ENCODE data around the gene COMMD3.
"Not testable (repeated sequence)": the region's sequence is repeated elsewhere in the genome, so short reads cannot be mapped to it uniquely, and the experiment has no call there.

Gene COMMD3

GRCh38 chr10:22338931-22339330 lies 22.7 kb downstream of the COMMD3 start:
- DNase-seq (ENCODE audit: low spot score): no peak

GRCh38 chr10:22339761-22340328 lies 23.7 kb downstream of the COMMD3 start:
- no peak for DNase-seq (ENCODE audit: low spot score)

- peak; percentile 72 for DNase-seq (ENCODE audit: low spot score)
Measured at GRCh38 chr10:22340329-22341189, 24.4 kb downstream of the COMMD3 start.

GRCh38 chr10:22341190-22341925 lies 25.2 kb downstream of the COMMD3 start:
- DNase-seq (ENCODE audit: low spot score): no peak

- DNase-seq (ENCODE audit: low spot score): no peak
Measured at GRCh38 chr10:22341926-22342196, 25.7 kb downstream of the COMMD3 start.

- no peak for DNase-seq (ENCODE audit: low spot score)
Measured at GRCh38 chr10:22342421-22342820, 26.2 kb downstream of the COMMD3 start.

- DNase-seq (ENCODE audit: low spot score): no peak
Measured at GRCh38 chr10:22343731-22344130, 27.5 kb downstream of the COMMD3 start.

GRCh38 chr10:22344249-22344648 lies 28.1 kb downstream of the COMMD3 start:
- DNase-seq (ENCODE audit: low spot score): no peak

GRCh38 chr10:22344781-22345300 lies 28.7 kb downstream of the COMMD3 start:
- DNase-seq (ENCODE audit: low spot score): no peak

GRCh38 chr10:22345301-22346095 lies 29.3 kb downstream of the COMMD3 start, which contains the start of gene SPAG6:
TSS of gene SPAG6 (plus strand) at chr10:22345496. CDS start at chr10:22345612, 116 bp downstream.
- DNase-seq (ENCODE audit: low spot score): no peak

GRCh38 chr10:22346096-22346661 lies 30.0 kb downstream of the COMMD3 start:
- no peak for DNase-seq (ENCODE audit: low spot score)

- DNase-seq (ENCODE audit: low spot score): no peak
Measured at GRCh38 chr10:22349755-22350154, 33.6 kb downstream of the COMMD3 start.

- DNase-seq (ENCODE audit: low spot score): no peak
Measured at GRCh38 chr10:22351131-22351703, 35.0 kb downstream of the COMMD3 start.

- DNase-seq (ENCODE audit: low spot score): no peak
Measured at GRCh38 chr10:22356324-22356873, 40.2 kb downstream of the COMMD3 start.

GRCh38 chr10:22357770-22358169 lies 41.6 kb downstream of the COMMD3 start:
- not testable (repeated sequence) for DNase-seq (ENCODE audit: low spot score)

- DNase-seq (ENCODE audit: low spot score): no peak
Measured at GRCh38 chr10:22363305-22363704, 47.1 kb downstream of the COMMD3 start.

GRCh38 chr10:22364407-22365140 lies 48.4 kb downstream of the COMMD3 start:
- DNase-seq (ENCODE audit: low spot score): no peak

GRCh38 chr10:22365233-22365632 lies 49.0 kb downstream of the COMMD3 start:
- no peak for DNase-seq (ENCODE audit: low spot score)

GRCh38 chr10:22365644-22366434 lies 49.7 kb downstream of the COMMD3 start:
- no peak for DNase-seq (ENCODE audit: low spot score)

- DNase-seq (ENCODE audit: low spot score): no peak
Measured at GRCh38 chr10:22366435-22366703, 50.2 kb downstream of the COMMD3 start.

Measured in kidney capillary endothelial cell (primary cell).